Measurements from ENCODE around the gene SUCLG2.

Gene SUCLG2

DNA sequence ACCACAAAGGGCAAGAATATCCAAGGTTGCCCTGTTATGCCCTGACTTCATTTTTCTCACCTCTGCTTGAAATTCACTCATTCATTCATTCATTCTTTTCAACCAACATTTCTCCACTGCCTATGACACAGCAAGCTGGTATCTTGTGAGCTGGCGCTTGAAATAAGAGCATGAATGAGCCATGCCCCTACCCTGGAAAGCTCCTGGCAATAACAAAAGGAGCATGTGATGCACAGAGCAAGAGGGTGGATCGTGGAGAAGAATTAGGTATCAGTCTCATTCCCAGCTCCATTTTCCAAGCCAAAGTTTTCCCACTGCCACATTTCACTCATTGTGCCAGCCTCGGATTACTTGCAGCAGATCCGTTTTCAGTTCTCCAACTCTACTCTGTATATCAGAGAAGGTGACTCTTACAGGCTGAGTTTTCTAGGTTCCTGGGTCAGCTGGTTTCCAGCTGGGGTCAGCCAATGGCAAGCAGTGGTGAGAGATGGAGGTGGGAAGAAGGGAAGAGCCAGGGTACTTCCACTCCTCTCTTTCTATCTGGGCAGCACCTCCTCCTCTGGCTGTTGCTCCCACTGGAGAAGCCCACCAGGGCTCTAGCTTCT is 144.8 kb downstream of the SUCLG2 start:
- Histone ChIP-seq H3K4me1 (ENCODE audit: control insufficient read depth in 1 of 2, insufficient read depth in 2 of 2, low read length in 2 of 2) (no peaks in the 10 kb centered on the region), H3K4me3 (ENCODE audit: low read depth in 1 of 2, low read length in 2 of 2) (no peak overlapping the region), H3K27ac (ENCODE audit: low read length) (no peak overlapping the region), H3K36me3 (ENCODE audit: control insufficient read depth in 1 of 2, insufficient read depth in 2 of 2, low read length in 2 of 2) (peaks cover 6 to 8% of the 10 kb centered on the region in 2 donors), H3K9me3 (ENCODE audit: control insufficient read depth in 1 of 2, low read length in 2 of 2) (no peaks in the 10 kb centered on the region), H3K27me3 (ENCODE audit: low read depth, low read length) (no peaks in the 10 kb centered on the region)

DNA sequence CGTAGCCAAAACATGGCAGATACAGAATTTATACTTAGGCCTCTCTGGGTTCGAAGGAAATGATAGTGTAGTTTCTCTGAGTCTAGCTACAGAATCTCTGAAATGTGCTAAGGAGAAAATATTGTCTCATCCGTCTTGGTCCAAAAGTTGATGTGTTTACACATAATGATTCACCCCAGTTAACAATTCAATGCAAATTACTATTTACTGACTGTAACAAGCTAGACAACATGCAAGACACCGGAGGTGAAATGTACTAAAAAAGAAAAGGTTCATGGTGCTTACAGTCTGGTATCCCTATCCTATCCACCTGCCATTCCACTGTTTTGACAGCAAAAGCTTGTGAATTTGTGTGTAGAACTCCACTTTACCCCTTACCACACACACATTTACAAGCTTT is 146.8 kb downstream of the SUCLG2 start:
- H3K36me3 ChIP-seq (ENCODE audit: control insufficient read depth in 1 of 2, insufficient read depth in 2 of 2, low read length in 2 of 2), result peaks cover 0 to 4% of the 10 kb centered on the region in 2 donors
- H3K27me3 ChIP-seq (ENCODE audit: low read depth, low read length), result no peaks in the 10 kb centered on the region
- no peaks in the 10 kb centered on the region for H3K4me1 ChIP-seq (ENCODE audit: control insufficient read depth in 1 of 2, insufficient read depth in 2 of 2, low read length in 2 of 2)
- H3K4me3 ChIP-seq (ENCODE audit: low read depth in 1 of 2, low read length in 2 of 2), result no peak overlapping the region
- H3K27ac ChIP-seq (ENCODE audit: low read length), result no peak overlapping the region
- no peaks in the 10 kb centered on the region for H3K9me3 ChIP-seq (ENCODE audit: control insufficient read depth in 1 of 2, low read length in 2 of 2)

DNA sequence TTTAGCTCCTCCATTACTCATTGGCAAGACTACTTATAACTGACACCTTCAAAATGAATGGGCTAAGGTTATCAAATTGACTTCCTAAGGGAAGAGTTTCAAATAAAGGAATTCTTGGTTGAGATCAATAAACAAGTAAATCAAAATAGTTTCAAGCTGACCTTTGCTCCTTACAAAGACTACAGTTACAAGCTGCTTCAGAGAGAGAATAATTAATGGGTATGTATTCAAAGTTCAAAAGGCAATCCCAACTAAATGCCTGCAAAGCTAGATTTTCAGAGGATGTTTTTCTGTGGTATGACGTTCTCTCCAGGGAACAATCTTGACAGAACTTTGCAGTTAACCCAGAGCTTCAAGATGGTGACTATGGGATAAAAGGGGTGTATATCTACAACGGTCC is 153.7 kb downstream of the SUCLG2 start:
- peaks cover 0 to 4% of the 10 kb centered on the region in 2 donors for H3K36me3 ChIP-seq (ENCODE audit: control insufficient read depth in 1 of 2, insufficient read depth in 2 of 2, low read length in 2 of 2)
- no peak overlapping the region for H3K4me3 ChIP-seq (ENCODE audit: low read depth in 1 of 2, low read length in 2 of 2)
- no peaks in the 10 kb centered on the region for H3K9me3 ChIP-seq (ENCODE audit: control insufficient read depth in 1 of 2, low read length in 2 of 2)
- no peaks in the 10 kb centered on the region for H3K27me3 ChIP-seq (ENCODE audit: low read depth, low read length)
- no peaks in the 10 kb centered on the region for H3K4me1 ChIP-seq (ENCODE audit: control insufficient read depth in 1 of 2, insufficient read depth in 2 of 2, low read length in 2 of 2)
- no peak overlapping the region for H3K27ac ChIP-seq (ENCODE audit: low read length)

DNA sequence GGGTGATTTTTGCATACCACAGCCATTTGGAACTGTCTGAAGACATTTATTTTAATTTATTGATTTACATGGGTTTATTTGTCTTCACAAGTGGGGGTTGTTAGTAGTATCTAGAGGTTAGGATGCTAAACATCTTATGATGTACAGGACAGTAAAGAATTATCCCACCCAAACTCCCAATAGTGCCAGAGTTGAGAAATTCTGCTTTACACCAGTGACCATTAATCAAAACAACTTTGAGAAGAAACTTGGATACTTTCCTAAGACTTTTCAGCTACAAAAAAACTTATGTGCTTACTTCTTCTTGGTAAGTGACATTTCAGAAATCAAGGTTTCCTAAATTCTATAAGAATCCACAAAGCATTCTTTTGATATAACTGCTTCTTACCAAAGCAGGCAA is 156.7 kb downstream of the SUCLG2 start:
- Histone ChIP-seq H3K9me3 (ENCODE audit: control insufficient read depth in 1 of 2, low read length in 2 of 2) (no peaks in the 10 kb centered on the region), H3K27me3 (ENCODE audit: low read depth, low read length) (no peaks in the 10 kb centered on the region), H3K27ac (ENCODE audit: low read length) (no peak overlapping the region), H3K36me3 (ENCODE audit: control insufficient read depth in 1 of 2, insufficient read depth in 2 of 2, low read length in 2 of 2) (peaks cover 4 to 16% of the 10 kb centered on the region in 2 donors), H3K4me3 (ENCODE audit: low read depth in 1 of 2, low read length in 2 of 2) (no peak overlapping the region), H3K4me1 (ENCODE audit: control insufficient read depth in 1 of 2, insufficient read depth in 2 of 2, low read length in 2 of 2) (no peaks in the 10 kb centered on the region)

DNA sequence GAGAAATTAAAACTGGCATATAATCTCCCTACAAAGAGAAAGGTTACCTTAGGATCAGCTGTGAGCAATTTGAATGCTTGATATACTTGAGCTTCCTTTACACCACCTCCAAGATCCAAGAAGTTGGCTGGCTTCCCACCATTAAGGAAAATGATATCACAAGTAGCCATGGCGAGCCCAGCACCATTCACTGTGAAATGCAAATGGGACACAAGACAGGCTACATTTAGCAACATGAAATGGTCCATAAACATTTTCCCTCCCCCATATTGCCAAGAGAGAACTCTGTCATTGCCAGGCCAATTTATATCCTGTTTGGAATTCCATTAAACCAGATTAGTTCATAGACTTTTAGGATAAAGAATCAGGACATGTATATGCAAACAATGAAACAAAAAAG is 158.7 kb downstream of the SUCLG2 start:
- no peaks in the 10 kb centered on the region for H3K27me3 ChIP-seq (ENCODE audit: low read depth, low read length)
- no peak overlapping the region for H3K27ac ChIP-seq (ENCODE audit: low read length)
- peaks cover 4 to 16% of the 10 kb centered on the region in 2 donors for H3K36me3 ChIP-seq (ENCODE audit: control insufficient read depth in 1 of 2, insufficient read depth in 2 of 2, low read length in 2 of 2)
- H3K4me1 ChIP-seq (ENCODE audit: control insufficient read depth in 1 of 2, insufficient read depth in 2 of 2, low read length in 2 of 2), result no peaks in the 10 kb centered on the region
- no peaks in the 10 kb centered on the region for H3K9me3 ChIP-seq (ENCODE audit: control insufficient read depth in 1 of 2, low read length in 2 of 2)
- no peak overlapping the region for H3K4me3 ChIP-seq (ENCODE audit: low read depth in 1 of 2, low read length in 2 of 2)

DNA sequence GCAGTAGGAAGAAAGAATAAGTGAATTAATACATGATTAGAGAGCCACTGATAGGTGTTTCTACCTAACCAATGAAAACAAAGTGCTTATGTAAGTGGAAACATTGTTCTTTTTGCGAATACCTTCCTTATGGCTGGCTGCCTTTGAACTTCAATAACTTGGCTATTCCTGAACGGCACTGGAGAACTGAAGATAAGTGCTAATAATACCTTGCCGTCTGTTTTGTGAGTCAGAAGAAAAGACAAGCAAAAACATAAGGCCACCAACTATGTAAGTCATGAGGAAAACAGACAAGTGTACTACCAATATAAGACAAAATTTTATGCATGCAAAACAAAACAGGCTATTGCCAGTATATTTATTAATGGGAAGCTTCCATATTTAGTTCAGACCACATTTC is 160.6 kb downstream of the SUCLG2 start:
- no peaks in the 10 kb centered on the region for H3K9me3 ChIP-seq (ENCODE audit: control insufficient read depth in 1 of 2, low read length in 2 of 2)
- peaks cover 4 to 16% of the 10 kb centered on the region in 2 donors for H3K36me3 ChIP-seq (ENCODE audit: control insufficient read depth in 1 of 2, insufficient read depth in 2 of 2, low read length in 2 of 2)
- H3K4me3 ChIP-seq (ENCODE audit: low read depth in 1 of 2, low read length in 2 of 2), result no peak overlapping the region
- no peaks in the 10 kb centered on the region for H3K27me3 ChIP-seq (ENCODE audit: low read depth, low read length)
- H3K27ac ChIP-seq (ENCODE audit: low read length), result no peak overlapping the region
- H3K4me1 ChIP-seq (ENCODE audit: control insufficient read depth in 1 of 2, insufficient read depth in 2 of 2, low read length in 2 of 2), result peaks cover 0 to 6% of the 10 kb centered on the region in 2 donors

DNA sequence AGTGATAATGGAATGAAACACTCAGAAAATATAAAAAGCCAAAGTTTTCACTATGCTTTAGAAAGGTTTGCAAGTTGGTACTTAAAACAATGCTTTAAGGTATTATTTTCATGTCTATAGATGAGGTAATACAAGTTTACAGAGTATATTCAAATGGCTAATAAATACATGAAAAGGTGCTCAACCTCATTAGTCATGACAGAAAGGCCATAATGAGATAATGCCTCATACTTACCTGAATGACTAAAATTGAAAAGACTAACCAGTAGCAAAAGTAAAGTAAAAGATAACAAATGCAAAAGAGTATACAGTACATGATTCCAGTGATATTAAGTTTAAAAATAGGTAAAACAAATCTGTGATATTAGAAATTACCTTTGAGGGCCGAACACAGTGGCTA is 163.8 kb downstream of the SUCLG2 start:
- no peak overlapping the region for H3K4me3 ChIP-seq (ENCODE audit: low read depth in 1 of 2, low read length in 2 of 2)
- H3K27me3 ChIP-seq (ENCODE audit: low read depth, low read length), result no peaks in the 10 kb centered on the region
- no peaks in the 10 kb centered on the region for H3K9me3 ChIP-seq (ENCODE audit: control insufficient read depth in 1 of 2, low read length in 2 of 2)
- H3K36me3 ChIP-seq (ENCODE audit: control insufficient read depth in 1 of 2, insufficient read depth in 2 of 2, low read length in 2 of 2), result peaks cover 4 to 16% of the 10 kb centered on the region in 2 donors
- no peak overlapping the region for H3K27ac ChIP-seq (ENCODE audit: low read length)
- peaks cover 0 to 22% of the 10 kb centered on the region in 2 donors for H3K4me1 ChIP-seq (ENCODE audit: control insufficient read depth in 1 of 2, insufficient read depth in 2 of 2, low read length in 2 of 2)

DNA sequence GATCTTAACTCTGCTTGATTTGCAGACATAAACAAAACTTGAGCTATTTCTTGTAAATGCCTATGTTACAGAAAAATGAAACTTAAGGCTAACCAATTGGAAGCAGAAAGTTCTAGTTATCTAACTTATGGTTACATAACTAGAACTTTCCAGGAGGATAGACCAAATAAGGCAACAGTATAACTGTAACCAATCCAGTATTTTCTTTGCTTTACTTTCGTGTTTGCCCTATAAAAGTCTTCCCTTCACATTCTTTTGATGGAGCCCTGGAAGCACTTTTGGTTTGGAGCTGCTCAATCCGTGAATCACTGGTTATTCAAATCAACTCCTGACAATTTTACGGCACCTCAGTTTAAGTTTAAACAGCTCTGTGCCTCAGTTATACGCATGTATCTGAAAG is 164.6 kb downstream of the SUCLG2 start:
- Histone ChIP-seq H3K27me3 (ENCODE audit: low read depth, low read length) (no peaks in the 10 kb centered on the region), H3K27ac (ENCODE audit: low read length) (no peak overlapping the region), H3K4me3 (ENCODE audit: low read depth in 1 of 2, low read length in 2 of 2) (no peak overlapping the region), H3K4me1 (ENCODE audit: control insufficient read depth in 1 of 2, insufficient read depth in 2 of 2, low read length in 2 of 2) (peaks cover 0 to 22% of the 10 kb centered on the region in 2 donors), H3K36me3 (ENCODE audit: control insufficient read depth in 1 of 2, insufficient read depth in 2 of 2, low read length in 2 of 2) (peaks cover 0 to 8% of the 10 kb centered on the region in 2 donors), H3K9me3 (ENCODE audit: control insufficient read depth in 1 of 2, low read length in 2 of 2) (no peaks in the 10 kb centered on the region)

DNA sequence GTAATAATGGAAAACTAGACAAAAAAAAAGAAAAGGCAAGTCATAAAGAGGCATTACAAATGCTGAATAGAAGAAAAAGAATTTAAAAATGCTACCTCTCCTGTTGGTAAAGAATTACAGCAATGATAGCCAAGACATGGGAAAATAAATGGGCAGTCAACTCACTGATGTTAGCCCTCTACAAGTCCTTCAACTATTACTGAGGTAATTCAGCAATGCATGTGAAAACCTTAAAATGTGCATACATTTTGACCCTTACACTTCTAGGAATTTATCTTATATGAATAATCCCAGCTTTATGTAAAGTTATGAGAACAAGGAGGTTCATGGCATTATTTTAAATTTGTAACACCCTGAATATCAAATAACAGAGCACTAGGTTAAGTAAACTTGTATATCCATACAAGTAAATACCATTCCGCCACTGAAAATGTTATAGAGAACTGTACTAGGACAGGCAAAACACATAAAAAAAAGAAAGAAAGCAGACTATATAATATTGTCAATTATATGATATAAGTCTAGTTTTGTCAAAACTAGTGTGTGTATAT is 166.8 kb downstream of the SUCLG2 start:
- Histone ChIP-seq H3K4me3 (ENCODE audit: low read depth in 1 of 2, low read length in 2 of 2) (no peak overlapping the region), H3K27me3 (ENCODE audit: low read depth, low read length) (no peaks in the 10 kb centered on the region), H3K9me3 (ENCODE audit: control insufficient read depth in 1 of 2, low read length in 2 of 2) (no peaks in the 10 kb centered on the region), H3K36me3 (ENCODE audit: control insufficient read depth in 1 of 2, insufficient read depth in 2 of 2, low read length in 2 of 2) (no peaks in the 10 kb centered on the region), H3K27ac (ENCODE audit: low read length) (no peak overlapping the region), H3K4me1 (ENCODE audit: control insufficient read depth in 1 of 2, insufficient read depth in 2 of 2, low read length in 2 of 2) (peaks cover 0 to 22% of the 10 kb centered on the region in 2 donors)

DNA sequence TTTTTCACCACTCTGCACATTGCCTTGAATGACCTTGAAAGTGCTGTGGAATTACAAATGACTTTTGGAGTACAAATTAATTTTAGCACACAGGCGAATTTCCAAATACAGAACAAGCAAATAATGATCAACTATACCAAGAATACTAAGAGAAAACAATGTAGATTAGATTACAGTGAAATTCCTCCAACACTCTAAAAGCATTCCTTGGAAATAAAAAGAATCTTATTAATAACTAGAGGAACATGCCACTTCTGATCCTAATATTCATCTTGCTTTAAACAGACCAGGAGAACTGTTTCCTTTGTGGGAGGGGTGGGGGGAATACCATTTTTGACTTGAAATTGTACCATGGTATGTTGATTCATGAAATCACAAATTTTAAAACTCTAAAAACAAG is 167.5 kb downstream of the SUCLG2 start:
- Histone ChIP-seq H3K4me3 (ENCODE audit: low read depth in 1 of 2, low read length in 2 of 2) (no peak overlapping the region), H3K9me3 (ENCODE audit: control insufficient read depth in 1 of 2, low read length in 2 of 2) (no peaks in the 10 kb centered on the region), H3K27ac (ENCODE audit: low read length) (no peak overlapping the region), H3K36me3 (ENCODE audit: control insufficient read depth in 1 of 2, insufficient read depth in 2 of 2, low read length in 2 of 2) (no peaks in the 10 kb centered on the region), H3K4me1 (ENCODE audit: control insufficient read depth in 1 of 2, insufficient read depth in 2 of 2, low read length in 2 of 2) (peaks cover 0 to 22% of the 10 kb centered on the region in 2 donors), H3K27me3 (ENCODE audit: low read depth, low read length) (no peaks in the 10 kb centered on the region)

DNA sequence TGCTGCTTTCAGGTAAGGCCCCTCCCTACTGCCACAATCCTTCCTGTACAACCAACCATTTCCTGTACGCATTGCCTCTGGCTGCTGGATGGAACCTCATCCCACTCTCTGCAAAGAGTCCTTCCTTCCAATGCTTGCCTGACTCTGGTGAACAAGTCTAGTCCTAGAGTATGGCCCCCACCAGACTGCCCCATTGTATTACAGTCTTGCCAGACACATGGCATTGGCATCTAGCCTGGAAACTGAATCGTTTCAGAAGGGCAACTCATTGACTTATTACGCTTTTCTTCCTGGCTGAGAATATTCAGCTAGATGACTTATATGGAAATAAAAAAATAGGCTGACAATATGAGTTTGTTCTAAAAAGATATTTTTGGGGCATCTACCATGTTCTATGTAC is 170.3 kb downstream of the SUCLG2 start:
- Histone ChIP-seq H3K4me1 (ENCODE audit: control insufficient read depth in 1 of 2, insufficient read depth in 2 of 2, low read length in 2 of 2) (peaks cover 0 to 17% of the 10 kb centered on the region in 2 donors), H3K36me3 (ENCODE audit: control insufficient read depth in 1 of 2, insufficient read depth in 2 of 2, low read length in 2 of 2) (no peaks in the 10 kb centered on the region), H3K27me3 (ENCODE audit: low read depth, low read length) (no peaks in the 10 kb centered on the region), H3K4me3 (ENCODE audit: low read depth in 1 of 2, low read length in 2 of 2) (no peak overlapping the region), H3K9me3 (ENCODE audit: control insufficient read depth in 1 of 2, low read length in 2 of 2) (no peaks in the 10 kb centered on the region), H3K27ac (ENCODE audit: low read length) (no peak overlapping the region)

DNA sequence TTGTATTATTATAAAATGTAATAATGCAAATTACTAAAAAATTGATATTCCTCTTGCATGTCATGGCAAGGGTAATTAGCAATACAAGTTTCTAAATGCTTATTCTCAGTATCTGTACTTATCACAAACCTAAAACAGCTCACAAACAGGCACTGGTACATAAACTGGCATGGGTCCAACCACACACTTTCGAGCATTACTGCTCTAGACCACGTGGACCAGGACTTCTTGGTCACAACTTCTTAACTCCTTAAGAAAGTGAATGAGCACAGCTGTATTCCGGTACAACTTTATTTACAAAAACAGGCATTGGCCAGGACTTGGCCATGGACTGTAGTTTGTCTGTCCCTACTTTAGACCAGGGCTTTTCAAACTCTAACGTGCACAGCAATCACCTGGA is 173.3 kb downstream of the SUCLG2 start:
- H3K4me3 ChIP-seq (ENCODE audit: low read depth in 1 of 2, low read length in 2 of 2), result no peak overlapping the region
- no peaks in the 10 kb centered on the region for H3K9me3 ChIP-seq (ENCODE audit: control insufficient read depth in 1 of 2, low read length in 2 of 2)
- H3K36me3 ChIP-seq (ENCODE audit: control insufficient read depth in 1 of 2, insufficient read depth in 2 of 2, low read length in 2 of 2), result peaks cover 0 to under 1% of the 10 kb centered on the region in 2 donors
- no peak overlapping the region for H3K27ac ChIP-seq (ENCODE audit: low read length)
- no peaks in the 10 kb centered on the region for H3K27me3 ChIP-seq (ENCODE audit: low read depth, low read length)
- H3K4me1 ChIP-seq (ENCODE audit: control insufficient read depth in 1 of 2, insufficient read depth in 2 of 2, low read length in 2 of 2), result no peaks in the 10 kb centered on the region
